ENCODE measurements around the gene TMEM132D.

TMEM132D gene

GRCh38 chr12:129530517-129530916, 373.3 kb downstream of the TMEM132D start:
- DNase-seq: no peak

DNA sequence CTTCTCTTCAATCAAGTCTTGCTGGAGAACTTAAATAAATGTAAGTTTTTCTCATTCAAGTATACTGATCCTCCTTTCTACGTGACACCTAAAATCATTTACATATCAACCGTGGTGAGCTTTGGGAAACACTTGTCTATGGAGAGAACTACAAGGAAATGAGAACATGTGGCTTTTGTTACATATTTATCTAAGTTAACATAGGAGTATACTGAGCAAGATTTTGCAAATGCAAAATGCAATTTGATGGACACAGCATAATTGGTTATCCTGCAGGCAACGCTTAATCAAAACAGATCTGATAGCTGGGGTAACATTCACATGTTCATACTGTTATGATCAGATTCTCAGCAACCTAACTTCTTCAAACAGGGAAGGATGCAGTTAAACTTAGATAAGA, 376.3 kb downstream of the TMEM132D start:
- no peak for DNase-seq

DNA sequence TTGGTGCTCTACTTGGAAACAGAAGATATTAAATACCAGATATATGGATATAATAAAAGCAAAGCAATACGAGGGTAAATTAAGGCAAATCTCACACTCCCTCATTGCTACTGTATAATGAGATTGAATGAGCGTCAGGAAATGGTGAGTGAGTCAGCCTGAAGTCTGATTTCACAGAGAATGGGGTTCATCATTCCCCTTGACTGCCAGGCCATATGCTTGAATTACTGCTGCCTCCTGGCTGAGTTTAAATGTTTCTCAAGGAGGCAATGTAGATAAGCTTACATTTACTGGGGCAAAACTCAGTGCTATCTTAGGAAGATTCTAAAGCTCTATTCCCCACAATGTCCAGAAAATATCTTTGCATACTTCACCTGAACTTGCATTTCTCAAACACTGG, 380.2 kb downstream of the TMEM132D start:
- no peak for DNase-seq

DNA sequence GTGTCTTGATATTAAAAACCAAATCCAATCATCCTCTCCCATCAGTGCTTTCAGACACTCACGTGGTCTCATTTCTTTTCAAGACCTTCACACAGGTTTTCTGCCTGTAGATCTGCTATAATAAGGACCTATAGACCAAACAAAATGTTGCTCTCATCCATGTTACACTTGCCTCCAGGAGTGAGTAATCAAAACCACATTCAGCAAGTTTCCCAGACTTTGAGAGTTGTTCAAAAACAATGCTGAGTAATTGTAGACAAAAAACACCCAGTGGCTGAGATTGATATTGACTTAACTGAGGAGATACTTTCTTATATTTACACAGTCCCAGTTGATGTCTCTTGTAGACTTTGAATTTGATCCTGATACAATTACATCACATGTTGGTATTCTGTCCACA, 383.1 kb downstream of the TMEM132D start:
- DNase-seq: no peak

DNA sequence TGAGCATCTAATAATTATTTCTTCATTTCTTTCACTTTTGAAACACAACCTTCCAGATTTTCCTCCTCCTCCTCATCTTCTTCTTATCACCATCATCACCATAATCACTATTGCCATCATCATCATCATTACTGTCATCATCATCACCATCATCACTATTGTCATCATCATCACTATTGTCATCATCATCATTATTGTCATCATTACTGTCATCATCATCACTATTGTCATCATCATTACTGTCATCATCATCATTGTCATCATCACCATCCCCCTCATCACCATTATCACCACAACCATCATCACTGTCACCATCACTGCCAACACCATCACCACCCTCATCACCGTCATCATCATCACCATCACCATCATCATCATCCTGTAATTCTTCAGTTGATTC, 400.0 kb downstream of the TMEM132D start:
- no peak for DNase-seq

DNA sequence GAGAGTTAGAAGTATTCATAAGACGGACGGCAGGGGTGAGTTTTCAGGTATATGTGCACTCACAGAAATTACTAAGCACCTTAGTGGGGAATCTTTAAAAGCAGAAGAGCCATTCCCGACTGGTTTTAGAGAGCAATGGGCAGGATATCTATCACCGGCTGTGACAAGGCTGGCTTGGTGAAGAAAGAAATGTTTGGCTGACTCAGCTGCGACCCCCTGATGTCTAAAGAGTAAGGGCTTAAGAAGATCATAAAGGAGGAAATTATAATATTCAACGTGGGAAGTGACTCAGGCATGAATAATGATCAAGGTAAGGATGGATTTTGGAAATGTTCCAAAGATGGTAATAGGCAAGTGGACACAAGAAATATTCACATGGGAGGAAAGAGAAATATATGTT, 407.6 kb downstream of the TMEM132D start:
- no peak for DNase-seq

DNA sequence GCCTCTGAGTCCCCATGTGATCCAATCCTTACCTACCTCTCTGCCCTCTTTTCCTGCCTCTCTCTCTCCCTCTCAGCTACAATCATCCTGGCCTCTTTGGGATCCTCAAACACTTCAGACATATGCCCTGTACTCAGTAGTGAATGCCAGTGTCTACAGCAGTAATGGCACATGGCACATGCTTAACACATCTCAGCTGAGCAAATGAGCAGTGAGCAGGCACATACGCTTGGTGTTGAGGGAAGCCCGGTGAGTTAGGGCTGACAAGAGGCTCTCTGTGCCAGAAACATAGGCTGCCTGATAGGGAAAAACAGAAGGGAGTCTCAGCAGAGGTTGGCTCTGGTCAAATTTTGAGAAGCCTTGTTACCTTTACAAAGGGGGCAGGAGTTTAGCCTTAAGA, 409.1 kb downstream of the TMEM132D start:
- no peak for DNase-seq

DNA sequence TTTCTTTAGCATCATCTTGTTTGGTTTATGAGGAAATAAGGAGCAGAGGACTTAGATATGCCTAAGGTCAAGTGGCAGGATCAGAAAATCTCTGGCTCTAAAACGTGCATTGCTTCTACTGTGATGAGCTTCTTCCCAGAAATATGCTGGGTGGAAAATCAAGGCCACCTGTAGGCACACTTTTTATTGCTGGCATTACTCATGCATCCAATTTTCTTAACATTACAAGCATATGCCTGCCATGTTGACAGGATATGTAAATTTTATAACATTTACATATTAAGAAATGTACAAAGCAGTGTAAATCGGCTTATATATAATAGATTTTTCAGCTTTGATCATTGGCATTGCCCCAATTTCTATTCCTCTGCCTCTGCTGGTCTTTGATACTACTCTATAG, 409.6 kb downstream of the TMEM132D start:
- no peak for DNase-seq

DNA sequence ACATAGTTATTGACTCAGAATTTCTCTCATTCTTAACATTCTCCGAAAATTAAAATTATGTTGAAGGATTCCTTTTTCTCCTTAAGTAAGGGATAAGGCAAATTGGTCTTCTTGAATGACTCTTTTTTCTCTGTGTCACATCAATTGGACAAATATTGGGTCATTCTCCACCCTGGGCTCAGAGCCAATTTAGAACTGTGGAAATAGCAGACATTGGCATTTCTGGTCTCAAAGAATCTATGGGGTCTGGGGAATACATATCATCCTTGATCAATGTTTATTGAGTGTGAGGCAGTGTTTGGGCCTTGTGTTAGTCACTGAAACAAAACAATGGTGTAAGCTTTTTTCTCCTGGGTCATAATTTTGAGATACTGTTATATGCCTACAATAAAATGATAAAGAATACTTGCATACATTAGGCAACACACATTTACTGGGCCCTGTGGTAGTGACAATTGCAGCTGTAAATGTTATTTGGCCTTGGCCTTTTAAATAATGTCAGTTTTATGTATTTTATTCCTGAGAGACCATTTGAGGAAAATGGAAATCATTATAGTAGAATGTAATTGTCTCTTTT, 414.6 kb downstream of the TMEM132D start:
- DNase-seq: no peak

GRCh38 chr12:129486931-129487330, 416.9 kb downstream of the TMEM132D start:
- DNase-seq: no peak

- DNase-seq: no peak
These were observed 420.5 kb downstream of the TMEM132D start for GRCh38 chr12:129483111-129483893.

GRCh38 chr12:129481921-129482320, 421.9 kb downstream of the TMEM132D start:
- DNase-seq: no peak

DNA sequence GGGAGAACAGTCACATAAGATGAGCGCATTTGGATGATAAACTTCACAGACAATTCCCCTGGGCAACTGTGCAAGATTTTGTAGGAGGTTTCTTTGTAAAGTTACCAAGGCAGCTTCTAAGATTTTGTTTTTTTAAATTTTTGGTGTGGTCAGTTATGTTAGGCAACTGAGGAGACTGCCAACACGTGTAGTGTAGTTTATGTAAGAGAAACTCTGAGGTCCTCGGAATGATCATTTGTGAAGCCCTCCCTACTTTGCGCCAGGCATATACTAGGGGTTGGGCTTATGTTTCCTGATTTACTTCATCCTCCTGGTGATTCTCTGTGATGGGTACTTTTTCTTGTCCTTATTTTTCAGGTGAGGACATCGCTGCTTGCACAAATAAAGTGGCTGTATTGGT, 433.6 kb downstream of the TMEM132D start:
- DNase-seq: no peak

DNA sequence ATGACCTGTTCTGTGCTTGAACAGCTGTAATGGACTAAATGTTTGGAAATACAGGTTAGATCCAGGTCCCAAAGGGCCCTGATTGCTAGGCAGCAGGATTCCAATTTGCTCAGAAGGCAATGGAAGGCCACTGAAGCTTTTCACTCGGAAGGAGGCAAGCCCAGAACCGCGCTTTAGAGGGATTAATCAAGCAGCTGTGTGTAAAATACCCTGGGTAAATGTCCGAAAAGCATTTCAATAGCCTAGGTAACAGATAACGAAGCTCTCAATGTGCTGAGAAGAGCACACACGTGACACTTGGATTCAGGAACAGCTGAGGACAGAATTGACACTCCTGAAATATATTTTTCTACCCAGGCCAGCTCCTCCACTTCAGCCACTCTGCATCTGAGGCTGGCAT, 436.1 kb downstream of the TMEM132D start:
- DNase-seq: no peak

- no peak for DNase-seq
These were observed 436.5 kb downstream of the TMEM132D start for GRCh38 chr12:129467289-129467688.

DNA sequence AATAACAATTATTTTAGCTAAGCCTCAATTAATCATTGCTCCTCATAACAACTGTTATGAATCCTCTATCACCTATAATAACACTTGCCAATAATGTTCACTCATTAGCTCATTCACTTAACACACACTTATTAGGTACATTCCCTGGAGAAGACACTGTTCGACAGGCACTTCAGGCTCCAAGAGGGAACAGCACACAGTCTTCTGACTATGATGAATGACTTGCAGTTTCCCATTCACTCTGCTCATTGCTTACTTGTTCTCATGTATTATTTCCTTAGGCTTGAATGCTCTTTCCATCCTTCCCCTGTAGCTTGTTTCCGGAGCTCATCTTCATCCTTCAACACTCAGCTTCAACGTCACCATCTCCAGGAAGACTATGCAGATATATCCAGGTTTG, 437.3 kb downstream of the TMEM132D start:
- DNase-seq: no peak

- no peak for DNase-seq
These were observed 443.9 kb downstream of the TMEM132D start for GRCh38 chr12:129459886-129460285.

DNA sequence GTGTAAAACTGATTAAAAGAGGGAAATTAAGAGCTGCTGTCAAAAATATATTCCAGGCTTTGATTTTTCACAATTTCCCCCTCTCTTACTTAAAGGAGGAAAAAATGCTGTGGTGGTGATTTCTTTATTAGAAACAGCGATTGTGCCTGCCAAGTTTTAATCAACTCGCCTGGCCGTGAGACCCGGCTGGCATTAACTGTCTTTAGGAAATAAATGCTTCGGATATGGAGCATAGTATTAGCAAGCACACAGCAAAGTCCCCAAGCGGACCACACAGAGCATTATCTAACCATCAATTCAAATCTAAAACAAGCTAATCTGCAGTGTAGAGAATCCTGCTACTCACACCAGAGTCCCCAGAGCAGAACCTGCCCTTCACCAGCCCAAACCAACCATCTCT, 457.1 kb downstream of the TMEM132D start:
- no peak for DNase-seq

DNA sequence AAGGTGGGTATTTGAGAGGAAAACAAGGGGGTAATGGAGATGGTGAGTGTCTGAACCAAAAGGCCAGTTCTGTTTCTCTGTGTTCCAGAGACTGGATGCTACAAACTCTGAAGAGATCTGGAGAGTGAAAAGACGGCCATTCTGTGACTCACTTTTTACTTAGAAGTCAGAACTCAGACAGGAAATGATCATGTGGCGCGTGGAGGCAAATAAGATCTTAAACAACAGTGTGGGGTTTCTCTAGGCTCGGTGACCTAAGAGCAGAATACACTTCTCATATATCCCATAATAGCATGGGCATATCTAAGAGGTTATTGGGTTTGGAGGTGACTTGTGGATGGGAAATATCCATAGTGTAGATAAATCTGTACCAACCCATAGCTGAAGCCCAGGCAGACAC, 463.5 kb downstream of the TMEM132D start:
- DNase-seq: no peak

DNA sequence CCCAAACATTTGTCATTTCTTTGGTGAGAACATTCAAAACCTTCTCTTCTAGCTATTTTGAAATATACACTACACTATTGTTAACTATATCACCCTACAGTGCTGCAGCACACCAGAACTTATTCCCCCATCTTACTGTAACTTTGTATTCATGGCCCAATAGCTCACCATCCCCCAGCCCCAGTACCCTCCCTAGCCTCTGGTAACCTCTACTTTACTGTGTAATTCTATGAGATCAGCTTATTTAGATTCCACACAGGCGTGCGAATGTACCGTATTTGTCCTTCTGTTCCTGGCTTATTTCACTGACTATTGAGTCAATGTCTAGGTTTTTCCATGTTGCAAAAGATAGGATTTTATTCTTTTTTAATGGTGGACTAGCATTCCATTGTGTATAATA, 469.0 kb downstream of the TMEM132D start:
- DNase-seq: no peak

DNA sequence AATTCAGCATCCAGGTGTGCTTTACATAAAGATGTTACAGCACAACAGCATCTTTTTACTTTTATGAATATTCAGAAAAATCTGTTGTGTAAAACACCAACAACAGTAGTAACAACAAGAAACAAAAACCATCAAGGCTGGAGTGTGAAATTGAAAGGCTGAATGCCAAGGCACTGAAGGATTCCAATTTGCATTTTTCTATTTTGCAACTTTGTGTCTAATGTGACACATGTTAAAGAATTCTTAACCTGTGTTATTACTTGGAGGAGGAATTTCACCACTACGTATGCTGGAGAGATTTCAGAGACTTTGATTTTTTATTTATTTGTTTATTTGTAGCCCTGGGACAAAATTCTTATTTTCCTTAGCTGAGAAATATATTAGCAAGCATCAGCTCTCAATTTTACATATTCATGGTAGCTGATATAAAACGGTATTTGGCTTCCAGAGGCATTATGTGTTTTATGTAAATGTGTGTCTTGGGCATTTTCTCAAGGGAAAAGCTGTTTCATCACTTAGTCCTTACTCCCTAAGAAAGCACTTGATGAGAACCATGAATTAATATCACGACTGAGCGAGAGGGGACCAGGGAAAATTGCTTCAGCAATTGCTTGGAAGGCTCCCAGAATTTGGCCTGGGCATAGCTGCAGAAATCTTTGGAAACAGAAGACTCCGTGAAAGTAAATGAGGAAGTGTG, 475.4 kb downstream of the TMEM132D start:
- DNase-seq: no peak

GRCh38 chr12:129423041-129423580, 480.7 kb downstream of the TMEM132D start:
- no peak for DNase-seq

DNA sequence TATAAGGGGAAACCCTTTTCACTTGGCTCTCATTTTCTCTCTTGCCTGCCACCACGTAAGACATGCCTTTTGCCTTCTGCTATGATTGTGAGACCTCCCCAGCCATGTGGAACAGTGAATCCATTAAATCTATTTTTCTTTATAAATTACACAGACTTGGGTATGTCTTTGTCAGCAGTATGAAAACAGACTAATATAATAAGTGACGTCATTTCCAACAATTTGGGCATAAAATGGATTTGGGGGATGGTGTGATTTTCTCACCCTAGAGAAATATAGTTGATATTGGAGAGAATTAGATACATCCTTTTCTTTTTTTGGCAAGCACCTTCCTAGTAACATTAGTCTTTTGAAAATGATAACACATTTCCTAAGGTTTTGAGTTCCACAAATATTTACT, 490.5 kb downstream of the TMEM132D start:
- DNase-seq: no peak

DNA sequence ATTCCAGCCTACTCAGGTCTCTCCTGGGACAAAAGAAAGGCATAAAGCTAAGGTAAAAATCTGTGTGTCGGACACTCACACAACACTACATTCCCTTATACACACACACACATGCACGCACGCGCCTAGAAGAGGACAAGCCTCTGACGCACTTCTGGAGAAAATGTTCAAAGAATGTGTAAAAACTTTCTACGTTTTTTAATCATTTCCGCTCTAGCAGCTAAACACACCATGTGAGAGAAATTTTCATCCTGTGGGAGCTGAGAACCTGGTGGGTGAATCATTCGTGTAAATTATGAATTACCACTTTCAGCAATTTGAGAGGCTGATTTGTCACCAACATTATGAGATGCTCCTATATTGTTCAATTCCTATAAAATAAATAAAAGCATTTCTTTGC, 494.5 kb downstream of the TMEM132D start:
- no peak for DNase-seq
